ENCODE results near the gene CRBN.
A peak's percentile ranks its signal among the peaks of the same experiment; 100 is the strongest.

The CRBN gene

GRCh38 chr3:3110299-3110630 lies 69.2 kb downstream of the CRBN start, which contains the start of gene IL5RA:
TSS of gene IL5RA (minus strand) at chr3:3110374. CDS start at chr3:3104984, 5,390 bp downstream.
- Histone ChIP-seq H3K9me3 (ENCODE audit: control insufficient read depth, insufficient read depth, low read length) (no peaks in the 10 kb centered on the region), H3K4me1 (ENCODE audit: control insufficient read depth, insufficient read depth, low read length) (peaks cover 18% of the 10 kb centered on the region), H3K27ac (ENCODE audit: low read depth, low read length) (peak within 1 kb of the TSS; percentile 26), H3K9ac (ENCODE audit: low read depth, low read length) (peak within 1 kb of the TSS; percentile 23; the same call in 1 of the 2 replicates), H3K27me3 (ENCODE audit: control insufficient read depth, insufficient read depth, low read length) (no peaks in the 10 kb centered on the region), H3K36me3 (ENCODE audit: control insufficient read depth, insufficient read depth, low read length) (no peaks in the 10 kb centered on the region), H3K4me3 (ENCODE audit: low read depth, low read length) (no peak within 1 kb of the TSS)

- peaks cover 18% of the 10 kb centered on the region for H3K4me1 ChIP-seq (ENCODE audit: control insufficient read depth, insufficient read depth, low read length)
- H3K4me3 ChIP-seq (ENCODE audit: low read depth, low read length), result no peak overlapping the region
- H3K27me3 ChIP-seq (ENCODE audit: control insufficient read depth, insufficient read depth, low read length), result no peaks in the 10 kb centered on the region
- H3K9ac ChIP-seq (ENCODE audit: low read depth, low read length), result no peak overlapping the region
- no peaks in the 10 kb centered on the region for H3K9me3 ChIP-seq (ENCODE audit: control insufficient read depth, insufficient read depth, low read length)
- peak overlapping the region; percentile 26 for H3K27ac ChIP-seq (ENCODE audit: low read depth, low read length)
- no peaks in the 10 kb centered on the region for H3K36me3 ChIP-seq (ENCODE audit: control insufficient read depth, insufficient read depth, low read length)
Observed at GRCh38 chr3:3109407-3110298, 69.8 kb downstream of the CRBN start.

- H3K9me3 ChIP-seq (ENCODE audit: control insufficient read depth, insufficient read depth, low read length), result no peaks in the 10 kb centered on the region
- peaks cover 18% of the 10 kb centered on the region for H3K4me1 ChIP-seq (ENCODE audit: control insufficient read depth, insufficient read depth, low read length)
- no peak overlapping the region for H3K4me3 ChIP-seq (ENCODE audit: low read depth, low read length)
- H3K27ac ChIP-seq (ENCODE audit: low read depth, low read length), result no peak overlapping the region
- H3K9ac ChIP-seq (ENCODE audit: low read depth, low read length), result no peak overlapping the region
- H3K27me3 ChIP-seq (ENCODE audit: control insufficient read depth, insufficient read depth, low read length), result no peaks in the 10 kb centered on the region
- no peaks in the 10 kb centered on the region for H3K36me3 ChIP-seq (ENCODE audit: control insufficient read depth, insufficient read depth, low read length)
Observed at GRCh38 chr3:3107858-3108257, 71.6 kb downstream of the CRBN start.

- Histone ChIP-seq H3K9ac (ENCODE audit: low read depth, low read length) (no peak overlapping the region), H3K9me3 (ENCODE audit: control insufficient read depth, insufficient read depth, low read length) (no peaks in the 10 kb centered on the region), H3K4me3 (ENCODE audit: low read depth, low read length) (no peak overlapping the region), H3K4me1 (ENCODE audit: control insufficient read depth, insufficient read depth, low read length) (peaks cover 18% of the 10 kb centered on the region), H3K27ac (ENCODE audit: low read depth, low read length) (no peak overlapping the region), H3K36me3 (ENCODE audit: control insufficient read depth, insufficient read depth, low read length) (no peaks in the 10 kb centered on the region), H3K27me3 (ENCODE audit: control insufficient read depth, insufficient read depth, low read length) (no peaks in the 10 kb centered on the region)
Observed at GRCh38 chr3:3107181-3107580, 72.3 kb downstream of the CRBN start.

GRCh38 chr3:3105815-3106214 lies 73.7 kb downstream of the CRBN start:
- no peak overlapping the region for H3K4me3 ChIP-seq (ENCODE audit: low read depth, low read length)
- peaks cover 17% of the 10 kb centered on the region for H3K4me1 ChIP-seq (ENCODE audit: control insufficient read depth, insufficient read depth, low read length)
- H3K27me3 ChIP-seq (ENCODE audit: control insufficient read depth, insufficient read depth, low read length), result no peaks in the 10 kb centered on the region
- H3K27ac ChIP-seq (ENCODE audit: low read depth, low read length), result no peak overlapping the region
- no peaks in the 10 kb centered on the region for H3K36me3 ChIP-seq (ENCODE audit: control insufficient read depth, insufficient read depth, low read length)
- H3K9ac ChIP-seq (ENCODE audit: low read depth, low read length), result no peak overlapping the region
- no peaks in the 10 kb centered on the region for H3K9me3 ChIP-seq (ENCODE audit: control insufficient read depth, insufficient read depth, low read length)

GRCh38 chr3:3105246-3105645 lies 74.2 kb downstream of the CRBN start:
- Histone ChIP-seq H3K9me3 (ENCODE audit: control insufficient read depth, insufficient read depth, low read length) (no peaks in the 10 kb centered on the region), H3K27me3 (ENCODE audit: control insufficient read depth, insufficient read depth, low read length) (no peaks in the 10 kb centered on the region), H3K4me1 (ENCODE audit: control insufficient read depth, insufficient read depth, low read length) (peaks cover 11% of the 10 kb centered on the region)

GRCh38 chr3:3102751-3103150 lies 76.7 kb downstream of the CRBN start:
- H3K9me3 ChIP-seq (ENCODE audit: control insufficient read depth, insufficient read depth, low read length), result no peaks in the 10 kb centered on the region
- no peak overlapping the region for H3K27ac ChIP-seq (ENCODE audit: low read depth, low read length)
- no peaks in the 10 kb centered on the region for H3K27me3 ChIP-seq (ENCODE audit: control insufficient read depth, insufficient read depth, low read length)
- no peak overlapping the region for H3K4me3 ChIP-seq (ENCODE audit: low read depth, low read length)
- H3K36me3 ChIP-seq (ENCODE audit: control insufficient read depth, insufficient read depth, low read length), result no peaks in the 10 kb centered on the region
- H3K9ac ChIP-seq (ENCODE audit: low read depth, low read length), result no peak overlapping the region
- H3K4me1 ChIP-seq (ENCODE audit: control insufficient read depth, insufficient read depth, low read length), result no peaks in the 10 kb centered on the region

More at GRCh38 chr3:3105246-3105645, 74.2 kb downstream of the CRBN start:
- no peak overlapping the region for H3K4me3 ChIP-seq (ENCODE audit: low read depth, low read length)
- no peak overlapping the region for H3K27ac ChIP-seq (ENCODE audit: low read depth, low read length)
- H3K36me3 ChIP-seq (ENCODE audit: control insufficient read depth, insufficient read depth, low read length), result no peaks in the 10 kb centered on the region
- no peak overlapping the region for H3K9ac ChIP-seq (ENCODE audit: low read depth, low read length)

- Histone ChIP-seq H3K4me1 (ENCODE audit: control insufficient read depth, insufficient read depth, low read length) (no peaks in the 10 kb centered on the region), H3K9me3 (ENCODE audit: control insufficient read depth, insufficient read depth, low read length) (no peaks in the 10 kb centered on the region), H3K9ac (ENCODE audit: low read depth, low read length) (no peak overlapping the region), H3K27me3 (ENCODE audit: control insufficient read depth, insufficient read depth, low read length) (no peaks in the 10 kb centered on the region), H3K36me3 (ENCODE audit: control insufficient read depth, insufficient read depth, low read length) (no peaks in the 10 kb centered on the region), H3K4me3 (ENCODE audit: low read depth, low read length) (no peak overlapping the region), H3K27ac (ENCODE audit: low read depth, low read length) (no peak overlapping the region)
Observed at GRCh38 chr3:3101660-3102458, 77.6 kb downstream of the CRBN start.

Measured in HUES48 (cell line).